ENCODE measurements around the gene CCDC57.

CCDC57 gene

DNA sequence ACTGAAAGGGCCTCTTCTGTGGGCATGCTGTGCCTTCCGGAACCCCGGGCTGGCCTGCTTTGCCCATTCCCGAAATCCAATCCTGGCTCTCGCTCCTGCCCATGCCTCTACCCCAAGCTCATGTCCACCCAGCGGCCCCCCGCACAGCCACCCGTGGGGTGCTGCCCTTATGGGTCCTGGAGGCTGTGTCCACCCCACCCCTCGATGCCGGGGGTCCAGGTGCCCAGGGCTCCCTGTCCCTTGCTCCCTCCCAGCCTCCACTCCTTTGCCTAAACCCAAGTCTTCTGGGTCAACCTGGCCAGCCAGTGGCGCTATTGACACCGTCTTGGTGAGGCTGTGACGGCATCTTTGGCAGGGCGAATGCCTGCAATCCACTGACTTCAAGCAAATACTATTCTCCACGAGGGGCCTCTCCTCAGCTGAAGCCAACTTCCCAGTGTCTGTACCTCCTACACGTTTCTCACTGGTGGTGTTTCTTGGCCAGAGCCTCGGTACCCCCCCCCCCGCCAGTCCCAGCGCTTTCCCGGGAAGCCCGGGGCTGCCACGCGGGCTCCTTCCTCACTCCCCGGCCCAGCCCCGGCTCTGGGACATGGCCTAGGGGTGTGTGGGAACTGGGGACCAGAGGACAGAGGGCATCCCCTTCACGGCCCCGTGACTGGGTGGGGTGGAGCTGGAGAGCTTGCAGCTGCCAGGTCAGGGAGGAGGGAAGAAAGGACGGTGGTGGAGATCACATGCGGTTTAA lies 134.9 kb downstream of the CCDC57 start:
- DNase-seq = no peak

DNA sequence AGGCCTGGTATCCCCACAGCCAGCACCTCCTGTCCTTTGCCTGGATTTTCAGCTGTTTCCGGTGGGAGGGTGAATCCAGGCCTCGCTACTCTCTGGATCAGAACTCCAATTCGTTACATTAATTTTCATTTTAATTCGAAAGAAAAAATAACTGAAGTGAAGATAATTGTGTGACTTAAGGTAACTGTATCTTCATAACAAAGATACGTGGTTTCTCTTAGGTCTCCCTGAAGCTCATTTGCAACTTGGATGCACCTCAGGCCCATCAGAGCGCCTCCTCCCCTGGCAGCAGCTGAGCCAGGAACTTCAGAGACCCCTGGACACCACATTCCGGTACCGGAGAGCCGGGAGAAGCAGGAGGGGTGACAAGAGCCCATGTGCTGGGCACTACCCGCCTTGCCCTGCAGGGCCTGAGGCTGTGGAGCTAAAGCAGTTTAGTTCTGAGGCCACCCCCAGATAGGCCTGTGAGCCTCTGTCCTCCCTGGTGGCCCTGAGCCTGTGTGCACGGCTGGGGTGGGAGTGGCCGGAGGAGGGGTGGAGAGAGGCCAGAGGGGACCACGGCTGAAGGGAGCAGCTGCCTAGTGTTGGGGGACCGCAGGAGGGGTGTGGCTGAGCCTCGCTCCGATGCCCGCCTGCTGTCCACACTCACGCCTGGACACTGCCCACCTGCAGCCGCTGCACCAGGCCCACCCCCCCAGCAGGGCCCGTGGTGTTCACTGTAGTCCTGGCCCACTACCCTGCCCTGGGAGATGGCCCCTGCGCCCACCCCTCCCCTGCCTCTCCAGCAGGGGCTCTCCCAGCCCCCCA lies 135.7 kb downstream of the CCDC57 start:
- DNase-seq = no peak

DNA sequence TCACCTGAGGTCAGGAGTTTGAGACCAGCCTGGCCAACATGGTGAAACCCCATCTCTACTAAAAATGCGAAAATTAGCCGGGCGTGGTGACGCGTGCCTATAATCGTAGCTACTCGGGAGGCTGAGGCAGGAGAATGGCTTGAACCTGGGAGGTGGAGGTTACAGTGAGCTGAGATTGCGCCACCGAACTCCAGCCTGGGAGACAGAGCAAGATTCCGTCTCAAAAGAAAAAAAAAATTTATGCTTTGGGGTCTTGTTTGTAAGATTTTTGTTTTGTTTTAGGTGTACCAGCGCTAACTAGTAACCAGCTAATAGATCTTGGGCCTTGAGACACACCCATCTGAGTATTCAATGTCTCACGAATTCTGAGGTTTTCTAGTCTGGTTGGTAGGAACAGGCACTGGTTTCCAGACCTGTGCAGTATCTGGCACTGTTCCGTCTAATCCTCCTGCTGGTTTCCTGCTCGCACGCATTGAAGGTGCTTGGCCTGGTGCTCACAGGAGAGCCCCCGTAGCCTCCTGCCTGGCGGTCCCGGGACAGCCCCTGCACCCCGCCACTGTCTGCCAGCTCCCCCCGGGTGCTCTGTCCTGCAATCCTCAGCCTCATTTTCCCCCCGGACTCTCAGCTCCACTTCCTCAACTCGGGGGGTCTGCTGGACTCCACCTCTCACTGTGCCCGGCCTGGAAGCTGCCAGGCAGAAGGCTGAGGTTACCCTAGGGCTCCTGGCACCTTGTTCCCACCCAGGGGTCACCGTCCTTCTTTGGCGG lies 136.4 kb downstream of the CCDC57 start:
- DNase-seq = no peak

DNA sequence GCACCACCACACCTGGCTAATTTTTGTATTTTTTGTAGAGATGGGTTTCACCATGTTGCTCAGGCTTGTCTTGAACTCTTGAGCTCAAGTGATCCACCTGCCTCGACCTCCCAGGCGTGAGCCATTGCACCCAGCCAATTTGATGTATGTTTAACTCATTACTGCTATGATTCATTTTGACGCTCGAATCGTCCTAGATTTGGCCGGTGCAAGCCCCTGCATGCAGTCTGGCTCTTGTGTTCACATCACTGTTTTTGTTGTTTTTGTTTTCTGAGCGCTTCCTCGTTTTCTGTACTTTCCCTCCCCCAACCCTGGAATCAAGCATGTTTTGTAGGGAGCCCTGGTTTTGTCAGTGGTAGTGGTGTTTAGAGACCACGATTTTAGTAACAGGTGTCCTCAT lies 139.2 kb downstream of the CCDC57 start:
- DNase-seq = no peak

DNA sequence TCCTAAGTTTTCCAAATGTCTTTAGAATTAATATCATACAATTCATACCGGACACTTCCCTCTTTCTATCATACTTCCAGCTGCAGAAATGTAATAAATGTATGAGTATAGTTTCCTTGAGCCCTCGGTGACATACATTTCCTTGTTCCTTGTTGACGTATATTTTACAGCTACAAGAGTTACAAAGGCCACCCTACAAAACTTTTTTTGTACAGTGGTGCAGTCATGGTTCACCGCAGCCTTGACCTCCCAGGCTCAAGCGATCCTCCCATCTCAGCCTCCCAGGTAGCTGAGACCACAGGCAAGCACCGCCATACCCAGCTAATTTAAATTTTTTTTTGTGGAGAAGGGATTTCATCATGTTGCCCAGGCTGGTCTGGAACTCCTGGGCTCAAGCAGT lies 139.8 kb downstream of the CCDC57 start:
- no peak for DNase-seq

DNA sequence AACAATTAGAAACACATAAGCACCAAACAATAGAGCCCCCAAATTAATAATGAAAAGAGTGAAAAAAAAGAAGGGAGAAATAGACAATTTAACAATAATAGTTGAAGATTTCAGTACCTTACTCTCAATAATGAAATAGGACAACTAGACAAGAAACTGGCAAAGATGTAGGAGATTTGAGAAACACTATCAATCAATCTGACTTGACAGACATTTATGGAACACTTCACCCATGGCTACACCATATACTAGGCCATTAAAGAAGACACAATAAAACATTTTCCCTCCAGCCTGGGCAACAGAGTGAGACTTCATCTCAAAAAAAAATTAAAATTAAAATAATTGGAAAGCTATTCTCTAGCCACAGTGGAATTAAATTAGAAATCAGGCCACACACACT lies 142.0 kb downstream of the CCDC57 start:
- DNase-seq = no peak

DNA sequence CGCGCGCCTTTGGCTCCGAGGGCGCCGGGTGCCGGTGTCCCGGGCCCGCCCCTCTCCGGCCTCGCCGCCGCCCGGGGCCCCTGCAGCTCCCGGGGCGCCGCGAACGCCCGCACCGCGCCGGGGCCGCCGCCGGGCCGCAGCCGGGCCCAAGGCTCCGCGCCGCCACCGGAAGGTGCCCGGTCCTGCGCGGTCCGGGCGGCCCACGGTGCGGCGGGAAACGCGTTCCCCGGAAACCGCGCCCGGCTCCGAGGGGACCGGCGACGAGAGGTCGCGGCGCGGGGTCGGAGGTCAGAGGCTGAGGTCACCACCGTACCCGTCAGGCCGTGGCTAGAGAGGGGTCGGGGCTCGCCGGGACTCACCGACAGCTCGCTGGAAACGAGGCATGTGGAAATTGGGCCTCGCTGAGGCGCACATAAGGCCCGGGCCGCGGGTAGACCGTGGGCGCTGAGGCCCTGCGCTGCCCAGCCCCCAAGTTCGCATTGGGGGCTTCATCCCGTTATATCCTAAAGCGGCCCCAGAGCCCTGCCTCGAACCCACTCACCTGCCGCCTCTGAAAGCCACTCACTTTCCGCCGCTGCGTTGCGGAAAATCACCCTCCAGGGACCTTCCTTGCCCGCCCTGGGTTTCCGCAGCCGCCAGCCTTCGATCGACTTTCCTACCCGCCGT lies 146.9 kb downstream of the CCDC57 start, which contains the start of gene DUS1L:
Gene DUS1L, minus strand, starts transcription at position 167 of the 666 bp plus-strand sequence. CDS start 745 bp downstream, outside the sequence.
- peak; percentile 43 for DNase-seq

DNA sequence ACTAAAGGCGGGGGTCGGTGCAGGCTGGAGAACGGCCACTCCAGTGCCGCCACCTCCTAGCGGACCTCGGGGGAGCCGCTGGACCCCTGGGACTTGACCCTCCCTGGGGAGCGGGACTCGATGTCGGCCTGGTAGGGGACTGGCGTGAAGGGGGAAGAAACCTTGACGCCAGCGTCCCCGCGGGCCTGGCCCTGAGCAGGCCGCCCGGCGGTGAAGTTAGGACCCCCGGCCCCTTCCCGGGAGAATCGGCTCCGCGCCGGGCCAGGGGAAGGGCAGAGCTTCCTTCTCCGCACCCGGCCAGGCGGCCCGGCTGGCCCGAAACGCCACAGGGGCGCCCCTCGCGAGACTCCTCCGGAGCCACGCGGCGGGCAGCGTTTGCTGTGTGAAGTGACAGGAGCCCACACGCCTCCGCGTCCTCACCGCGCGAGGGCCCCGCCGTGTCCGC lies 147.4 kb downstream of the CCDC57 start:
- no peak for DNase-seq

DNA sequence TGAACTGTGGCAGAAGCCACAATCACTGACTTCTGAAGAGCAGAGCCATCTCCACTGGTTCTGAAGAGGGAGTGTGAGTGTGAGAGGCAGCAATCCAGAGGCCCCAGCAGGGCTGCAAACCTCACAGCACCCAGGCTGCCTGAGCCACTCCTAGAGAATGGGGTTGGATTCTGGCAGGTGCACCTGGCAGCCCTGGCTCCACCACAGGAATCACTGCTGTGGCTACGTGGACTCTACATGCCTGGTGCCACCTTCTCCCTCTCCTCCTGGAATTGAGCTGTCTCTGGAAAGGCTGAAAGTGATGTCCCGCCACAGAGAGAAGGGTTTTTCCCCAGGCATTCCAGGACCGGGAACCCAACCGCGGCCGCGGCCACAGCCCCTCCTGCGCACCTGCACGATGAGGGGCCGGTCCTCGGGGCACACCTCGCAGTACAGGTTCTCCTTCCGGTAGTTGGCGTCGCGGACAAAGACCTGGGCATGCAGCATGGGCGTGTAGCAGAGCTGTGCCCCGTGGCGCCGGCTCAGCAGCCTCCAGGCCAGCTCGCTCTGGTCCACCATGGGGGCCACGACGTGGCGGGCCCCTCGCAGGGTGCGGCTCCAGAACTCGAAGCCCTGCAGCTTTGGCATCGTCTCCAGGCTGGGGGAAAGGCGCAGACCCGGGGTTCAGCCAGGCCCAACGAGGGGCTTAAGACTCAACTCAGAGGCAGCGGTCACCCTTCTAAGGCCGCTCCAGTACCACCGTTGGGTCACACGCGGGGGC lies 148.0 kb downstream of the CCDC57 start:
- peak; percentile 66 for DNase-seq

DNA sequence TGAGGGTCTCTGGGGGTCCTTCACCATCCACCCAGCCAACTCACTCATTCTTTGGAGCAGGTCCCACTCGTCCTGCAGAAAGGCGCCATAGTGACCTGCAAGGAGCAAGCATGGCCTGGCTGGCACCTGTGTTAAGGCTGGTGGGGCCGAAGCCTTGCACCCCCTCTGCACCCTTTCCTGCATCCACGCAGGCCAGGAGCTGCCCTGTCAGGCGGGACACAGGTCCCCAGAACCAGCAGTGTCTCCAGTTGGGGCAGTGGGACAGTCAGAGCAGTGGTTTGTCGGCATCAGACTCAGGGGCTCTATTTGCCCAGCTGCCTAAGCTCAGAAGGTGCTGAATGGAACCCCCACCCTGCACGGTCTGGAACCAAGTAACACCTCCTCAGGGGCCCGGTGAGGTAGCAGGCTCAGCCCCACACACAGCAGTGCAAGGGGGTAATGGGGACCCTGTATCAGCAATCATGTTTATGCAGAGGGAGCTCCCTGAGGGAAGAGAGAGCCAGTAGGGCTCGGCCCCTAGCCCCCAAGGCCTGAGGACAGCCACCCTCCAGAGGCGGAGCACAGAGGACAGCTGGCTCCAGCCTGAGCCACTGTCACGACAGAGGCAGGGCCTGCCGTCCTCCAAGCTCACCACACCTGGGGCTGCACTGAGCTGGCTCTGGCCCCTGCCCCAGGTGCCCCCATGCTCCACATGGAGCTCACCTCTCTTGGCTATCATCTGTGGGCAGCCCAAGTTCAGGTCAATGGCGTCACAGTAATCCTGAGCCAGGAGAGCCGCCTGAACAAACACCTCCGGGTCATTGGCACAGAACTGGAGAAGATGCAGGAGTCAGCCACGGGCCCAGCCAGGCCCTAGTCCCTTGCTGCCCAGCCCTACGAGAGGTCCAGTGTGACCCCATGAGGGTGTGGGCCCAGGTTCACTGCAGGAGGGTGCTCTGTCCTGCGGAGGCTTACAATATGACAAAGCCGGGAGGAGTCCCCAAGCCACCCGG lies 148.9 kb downstream of the CCDC57 start:
- no peak for DNase-seq

DNA sequence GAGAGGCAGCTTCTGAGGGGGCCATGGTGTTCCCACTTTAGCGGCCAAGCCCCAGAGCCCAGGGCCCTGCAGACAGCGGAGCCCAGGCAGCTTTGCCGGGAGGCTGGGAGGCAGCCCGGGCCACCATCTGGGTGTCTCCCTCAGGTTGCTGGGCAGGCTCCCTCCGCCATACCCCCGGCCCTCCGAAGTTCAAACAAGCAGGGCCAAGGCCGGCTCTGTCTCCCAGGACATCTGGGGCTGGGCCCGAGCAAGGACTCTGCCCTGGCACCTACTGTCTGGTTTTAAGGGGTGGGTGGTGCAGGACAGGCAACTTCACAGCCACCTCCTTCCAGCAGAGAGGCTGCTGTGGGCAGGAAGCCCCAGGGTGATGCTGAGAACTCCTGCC lies 149.7 kb downstream of the CCDC57 start:
- DNase-seq = no peak

DNA sequence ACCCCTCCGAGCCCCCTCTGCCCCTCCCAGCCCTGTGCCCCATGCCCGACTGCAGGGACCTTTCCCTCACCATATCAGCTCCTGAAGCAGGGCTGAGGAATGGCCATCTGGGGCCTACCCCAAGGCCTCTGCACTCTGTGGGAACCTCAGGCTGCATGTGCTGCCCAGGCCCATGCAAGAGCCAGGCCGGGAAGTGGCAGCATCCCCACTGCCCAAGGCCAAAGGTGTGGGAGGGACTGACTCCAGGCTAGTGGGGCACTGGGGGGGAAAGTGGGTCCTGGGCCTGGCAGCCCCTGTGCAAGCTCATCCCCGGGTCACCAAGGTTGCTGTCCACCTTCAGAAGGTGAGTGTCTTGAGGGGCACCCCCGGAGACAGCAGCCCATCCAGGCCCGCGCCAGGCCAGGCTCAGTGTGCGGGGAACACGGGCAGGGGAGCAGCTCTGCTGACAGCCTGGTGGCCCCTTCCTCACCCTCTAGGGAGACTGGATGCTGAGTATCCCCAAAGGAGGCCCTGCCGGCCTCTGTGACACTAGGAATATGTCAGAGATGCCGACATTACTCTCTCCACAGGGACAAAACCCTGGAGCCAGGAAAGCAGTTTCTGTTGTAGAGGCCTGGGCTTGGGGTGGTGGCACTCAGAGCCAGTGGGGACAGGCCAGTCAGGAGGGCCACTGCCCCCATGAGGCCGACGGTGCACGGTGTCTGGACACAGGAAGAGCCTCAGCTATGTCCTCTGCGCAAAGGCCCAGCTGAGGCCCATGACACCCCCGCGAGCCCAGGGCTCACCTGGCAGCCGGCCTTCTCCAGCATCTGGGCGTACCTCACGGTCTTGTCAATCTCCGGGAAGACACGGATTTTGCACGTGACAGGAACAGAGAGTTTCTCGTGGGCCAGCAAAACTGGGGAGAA lies 150.3 kb downstream of the CCDC57 start:
- no peak for DNase-seq

DNA sequence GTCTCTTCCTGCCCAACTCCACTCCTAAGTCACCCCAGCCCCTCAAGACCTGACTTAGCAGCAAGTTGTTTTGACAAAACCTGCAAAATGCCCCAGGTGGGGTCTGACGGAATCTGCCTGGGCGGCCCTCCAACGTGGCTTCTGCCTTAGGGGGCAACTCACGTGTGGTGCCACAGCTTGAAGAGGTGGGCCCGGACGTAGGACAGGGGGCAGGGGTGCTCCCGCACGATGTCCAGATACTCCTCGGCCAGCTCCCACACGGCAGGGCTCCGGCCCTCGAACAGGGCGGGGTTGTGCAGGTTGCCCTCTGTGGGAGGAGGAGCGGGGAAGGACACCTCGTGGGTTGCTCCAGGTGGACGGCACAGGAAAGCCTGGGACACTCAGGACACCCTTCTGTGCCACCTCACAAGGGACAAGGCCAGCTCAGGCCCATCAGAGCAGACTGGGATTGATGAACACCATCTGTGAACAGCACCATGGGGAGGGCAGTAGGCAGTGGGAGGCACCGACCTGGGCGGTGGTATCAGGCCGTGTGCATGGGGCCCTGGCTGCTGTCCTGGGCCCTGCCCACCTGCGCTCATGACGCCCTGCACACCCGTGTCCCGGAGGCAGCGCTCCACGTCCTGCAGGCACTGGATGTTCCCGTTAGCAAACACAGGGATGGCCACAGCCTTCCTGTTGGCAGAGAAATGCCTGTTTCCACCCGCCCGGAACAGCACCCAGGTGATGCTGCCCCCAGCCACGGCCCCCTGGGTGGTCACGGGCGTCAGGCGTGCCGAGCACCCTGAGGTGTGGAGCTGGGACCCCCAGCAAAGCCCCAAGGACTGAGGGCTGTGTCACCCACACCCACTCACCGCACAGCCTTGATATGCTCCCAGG lies 151.4 kb downstream of the CCDC57 start:
- no peak for DNase-seq

DNA sequence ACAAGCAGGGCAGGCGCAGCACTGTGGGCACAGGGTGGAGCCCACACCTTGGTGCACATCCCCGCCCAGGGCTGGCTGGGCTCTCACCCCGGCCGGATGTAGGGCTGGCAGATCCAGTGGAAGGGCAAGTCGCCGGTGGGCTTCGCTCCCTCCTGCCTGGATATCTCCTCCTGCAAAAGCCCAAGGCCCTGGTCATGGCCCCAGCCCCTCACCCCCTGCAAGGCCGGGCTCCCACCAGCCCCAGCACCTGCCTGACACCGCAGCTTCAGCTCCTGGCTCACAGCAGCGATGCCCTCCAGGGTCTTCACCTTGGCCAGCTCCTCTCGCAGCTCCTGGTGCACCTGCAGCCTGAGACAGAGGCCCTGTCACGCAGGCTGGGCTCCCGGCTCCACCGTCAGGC lies 152.0 kb downstream of the CCDC57 start:
- DNase-seq = no peak

DNA sequence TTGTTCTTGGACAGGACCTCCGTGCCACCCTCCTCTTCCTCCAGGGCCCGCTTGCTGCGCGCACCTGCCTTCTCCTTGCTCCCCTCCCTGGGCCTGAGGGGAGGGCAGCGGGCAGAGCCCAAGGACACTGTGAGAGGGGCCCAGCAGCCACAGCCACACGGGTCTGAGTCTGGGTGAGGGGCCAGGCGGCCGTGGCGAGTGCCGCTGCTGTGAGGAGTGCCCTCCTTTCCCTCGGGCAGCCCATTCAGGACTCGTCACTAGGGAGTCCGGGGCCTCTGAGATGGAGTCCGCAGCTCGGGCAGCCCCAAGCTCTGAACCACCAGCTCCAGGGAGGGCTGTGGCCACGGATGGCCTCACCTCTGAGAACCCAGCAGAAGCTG lies 152.7 kb downstream of the CCDC57 start:
- DNase-seq = no peak

DNA sequence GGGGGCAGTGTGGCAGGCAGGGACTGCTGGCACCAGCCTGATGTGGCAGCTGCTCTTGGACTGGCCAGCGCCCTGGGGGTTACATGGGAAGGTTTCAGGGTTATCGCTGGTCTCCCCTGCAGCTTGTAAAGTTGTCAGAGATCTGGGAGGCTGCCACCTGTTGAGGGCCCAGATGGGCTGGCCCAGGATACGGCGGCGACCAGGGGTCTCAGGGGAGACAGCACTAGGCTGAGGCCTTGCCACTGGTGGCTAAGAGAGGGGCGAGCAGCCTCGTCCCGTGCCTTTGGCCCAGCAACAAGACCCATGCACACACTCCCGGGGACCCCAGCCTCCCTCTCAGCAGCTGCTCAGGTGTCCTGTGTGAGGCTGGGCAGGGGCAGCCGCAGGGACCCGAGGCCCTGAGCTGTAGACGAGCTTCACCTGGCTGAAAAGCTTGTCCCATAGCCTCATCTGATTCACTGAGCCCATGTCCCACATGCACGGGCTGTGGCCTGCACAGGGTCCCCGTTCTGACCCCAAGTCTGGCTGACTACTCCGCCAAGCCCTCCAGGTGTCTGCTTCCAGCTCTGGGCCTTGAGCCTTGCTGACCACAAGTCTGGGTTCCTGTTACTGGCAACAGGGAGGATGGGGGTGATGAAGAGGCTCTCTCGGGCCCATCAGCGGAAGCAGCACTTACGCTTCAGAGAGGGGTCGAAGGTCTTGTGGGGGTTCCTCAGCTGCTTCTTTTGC lies 153.2 kb downstream of the CCDC57 start:
- peak; percentile 17 for DNase-seq

DNA sequence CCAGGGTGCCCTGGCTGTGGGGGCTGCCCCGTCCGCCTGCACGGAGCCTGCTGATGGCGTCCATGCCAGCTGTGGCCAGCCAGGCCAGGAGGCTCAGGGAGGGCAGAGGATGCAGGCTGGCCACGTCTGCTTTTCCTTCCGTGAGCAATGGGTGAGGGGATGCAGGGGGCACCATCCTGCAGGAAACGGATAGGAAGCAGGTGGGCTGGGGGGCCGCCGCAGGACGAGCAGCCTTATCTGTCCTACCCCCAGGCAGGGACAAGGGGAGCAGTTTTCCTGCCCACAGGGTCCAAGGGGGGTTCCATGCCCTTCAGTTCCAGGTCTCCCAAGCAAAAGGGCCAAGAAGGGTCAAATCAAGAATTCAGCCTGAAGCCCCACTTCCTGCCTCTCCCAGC lies 153.8 kb downstream of the CCDC57 start:
- DNase-seq = no peak
